SK-N-SH (cell line): ENCODE measurements around the gene GRIP2. TPM values are rescaled to one million over a fixed set of nuclear protein-coding genes. Genes with fewer than 3 reads are reported as not detected.

Source experiments
- CTCF ChIA-PET: fragments of 300-600, 350-600 bp; formaldehyde crosslinking; extraction: SDS; loops from one replicate; lab custom pipeline; 2021; lab: Yijun Ruan, JAX
- POLR2A ChIA-PET: fragments of 350-600 bp; sonication (Branson Sonifier 250); formaldehyde crosslinking; extraction: SDS; loops from one replicate; lab custom pipeline; 2020; ENCODE audit warnings: antibody characterized with exemption, inconsistent platforms; lab: Yijun Ruan, JAX
- DNase-seq: peaks from one replicate; pipeline ENCODE4 v3.0.0; 2012
- H2AFZ ChIP-seq: fragments of 200-600 bp; sonication (generic); 2 replicates; pipeline ENCODE4 v1.8.1; 2016; ENCODE audit warnings: antibody characterized with exemption, mild to moderate bottlenecking, low read depth
- H3F3A ChIP-seq: fragments of 200-600 bp; sonication (generic); replicated peaks from 2 replicates; pipeline ENCODE3; 2016; ENCODE audit warnings: antibody characterized with exemption, mild to moderate bottlenecking; ENCODE audit not compliant: insufficient read depth
- H3K27ac ChIP-seq, 2 experiments: fragments of 200-500 bp in 1 of 2; fragments of 200-600 bp in 1 of 2; sonication (Bioruptor generic) in 1 of 2; sonication (generic), shearing (Covaris generic) in 1 of 2; 2 replicates each; pipeline versions ENCODE4 v1.5.1 to v1.6.1; 2014 to 2016; ENCODE audit warnings: low read depth in 2 of 2, inconsistent platforms in 1 of 2, low read length in 1 of 2, mild to moderate bottlenecking in 1 of 2, mixed read lengths in 1 of 2
- H3K27me3 ChIP-seq: fragments of 200-600 bp; sonication (generic), shearing (Covaris generic); 2 replicates; pipeline ENCODE4 v1.6.1; 2016; ENCODE audit warnings: mixed run types; ENCODE audit not compliant: insufficient read depth
- H3K36me3 ChIP-seq, 2 experiments: fragments of 200-500 bp in 1 of 2; fragments of 200-600 bp in 1 of 2; sonication (Bioruptor generic) in 1 of 2; sonication (generic) in 1 of 2; replicated peaks in 1 of 2; 2 replicates each; pipeline versions ENCODE3 to v1.5.1; 2014 to 2016; ENCODE audit warnings: low read length in 1 of 2, mild to moderate bottlenecking in 1 of 2; ENCODE audit not compliant: insufficient read depth in 2 of 2, control insufficient read depth in 1 of 2
- H3K4me1 ChIP-seq, 2 experiments: fragments of 200-500 bp in 1 of 2; fragments of 200-600 bp in 1 of 2; sonication (Bioruptor generic) in 1 of 2; sonication (generic), shearing (Covaris generic) in 1 of 2; 2 replicates each; pipeline versions ENCODE4 v1.5.1 to v1.6.1; 2014 to 2016; ENCODE audit warnings: low read depth in 1 of 2, low read length in 1 of 2, mixed run types in 1 of 2; ENCODE audit not compliant: insufficient read depth in 2 of 2, control insufficient read depth in 1 of 2
- H3K4me2 ChIP-seq: fragments of 200-600 bp; sonication (generic), shearing (Covaris generic); 2 replicates; pipeline ENCODE4 v1.6.1; 2017; ENCODE audit warnings: mixed run types
- H3K4me3 ChIP-seq, 2 experiments: fragments of 200-500 bp in 1 of 2; fragments of 200-600 bp in 1 of 2; sonication (Bioruptor generic) in 1 of 2; sonication (generic), shearing (Covaris generic) in 1 of 2; 2 replicates each; pipeline versions ENCODE4 v1.5.1 to v1.8.1; 2014 to 2016; ENCODE audit warnings: low read depth in 2 of 2, inconsistent platforms in 1 of 2, low read length in 1 of 2, mild to moderate bottlenecking in 1 of 2, mixed read lengths in 1 of 2, moderate library complexity in 1 of 2
- H3K79me2 ChIP-seq: fragments of 200-600 bp; sonication (generic); 2 replicates; pipeline ENCODE4 v1.8.1; 2017; ENCODE audit warnings: mild to moderate bottlenecking; ENCODE audit not compliant: insufficient read depth
- H3K9ac ChIP-seq: fragments of 200-600 bp; sonication (generic); 2 replicates; pipeline ENCODE4 v1.6.1; 2017; ENCODE audit warnings: mixed run types
- H3K9me2 ChIP-seq: fragments of 200-600 bp; sonication (generic); 2 replicates; pipeline ENCODE4 v1.6.1; 2017; ENCODE audit warnings: mixed run types
- H3K9me3 ChIP-seq: fragments of 200-600 bp; sonication (generic); 2 replicates; pipeline ENCODE4 v1.6.1; 2017; ENCODE audit warnings: mixed run types, mild to moderate bottlenecking, moderate library complexity
- H4K20me1 ChIP-seq: fragments of 200-600 bp; sonication (generic); 2 replicates; pipeline ENCODE4 v1.6.1; 2017; ENCODE audit warnings: mild to moderate bottlenecking, mixed run types; ENCODE audit not compliant: insufficient read depth
- CHD2 ChIP-seq: fragments of 150-350 bp; IDR thresholded peaks from 2 replicates; pipeline ENCODE4 v1.6.1; 2018; ENCODE audit warnings: low read length; ENCODE audit not compliant: partially characterized antibody
- CTCF ChIP-seq: fragments of 200-600 bp; sonication (generic); IDR thresholded peaks from 2 replicates; pipeline ENCODE4 v1.6.1; 2017; ENCODE audit warnings: antibody characterized with exemption, mild to moderate bottlenecking, moderate library complexity
- ELF1 ChIP-seq: IDR thresholded peaks from 2 replicates; pipeline ENCODE4 v1.4.0; 2012
- EZH2phosphoT487 ChIP-seq: fragments of 200-600 bp; sonication (generic); IDR thresholded peaks from 2 replicates; pipeline ENCODE4 v1.6.1; 2017; ENCODE audit warnings: low read depth, mixed run types, mild to moderate bottlenecking, antibody characterized with exemption, moderate library complexity, borderline replicate concordance
- FOSL2 ChIP-seq: IDR thresholded peaks from 2 replicates; pipeline ENCODE4 v1.4.0; 2012; ENCODE audit warnings: low read depth, mild to moderate bottlenecking, moderate library complexity, borderline replicate concordance
- FOXJ3 ChIP-seq: sonication (generic); formaldehyde crosslinking; IDR thresholded peaks from 2 replicates; pipeline ENCODE4 v1.5.1; 2020; ENCODE audit warnings: mild to moderate bottlenecking, missing genetic modification reagents
- GABPA ChIP-seq: IDR thresholded peaks from 2 replicates; pipeline ENCODE4 v1.4.0; 2012; ENCODE audit warnings: low read depth, mild to moderate bottlenecking
- GATA2 ChIP-seq: sonication (generic); formaldehyde crosslinking; IDR thresholded peaks from 2 replicates; pipeline ENCODE4 v1.5.0; 2020; ENCODE audit warnings: mild to moderate bottlenecking, missing genetic modification reagents
- MEF2A ChIP-seq: IDR thresholded peaks from 2 replicates; pipeline ENCODE4 v1.4.0; 2012; ENCODE audit warnings: low read depth, borderline replicate concordance
- MXI1 ChIP-seq: IDR thresholded peaks from 2 replicates; pipeline ENCODE4 v1.6.1; 2012; ENCODE audit warnings: mild to moderate bottlenecking, low read depth, low read length, improper control_type of control experiment
- POLR2AphosphoS5 ChIP-seq: IDR thresholded peaks from 2 replicates; pipeline ENCODE4 v1.6.1; 2012; ENCODE audit warnings: low read depth, low read length
- RAD21 ChIP-seq: IDR thresholded peaks from 2 replicates; pipeline ENCODE4 v1.6.1; 2012; ENCODE audit warnings: mild to moderate bottlenecking, low read length
- RCOR1 ChIP-seq: fragments of 150-350 bp; IDR thresholded peaks from 2 replicates; pipeline ENCODE4 v1.6.1; 2017; ENCODE audit warnings: antibody characterized with exemption, low read length
- RXRA ChIP-seq: IDR thresholded peaks from 2 replicates; pipeline ENCODE4 v1.4.0; 2012; ENCODE audit warnings: low read depth, mild to moderate bottlenecking, borderline replicate concordance
- SIN3A ChIP-seq: IDR thresholded peaks from 2 replicates; pipeline ENCODE4 v1.6.1; 2012; ENCODE audit warnings: low read depth, mild to moderate bottlenecking, low read length, moderate library complexity, borderline replicate concordance
- TCF12 ChIP-seq: IDR thresholded peaks from 2 replicates; pipeline ENCODE4 v1.4.0; 2012
- TEAD4 ChIP-seq: IDR thresholded peaks from 2 replicates; pipeline ENCODE4 v1.4.0; 2012; ENCODE audit warnings: mild to moderate bottlenecking, borderline replicate concordance; ENCODE audit not compliant: insufficient read depth
- USF1 ChIP-seq: IDR thresholded peaks from 2 replicates; pipeline ENCODE4 v1.4.0; 2012; ENCODE audit warnings: low read depth, borderline replicate concordance
- WGBS: methylation state at CpG from one replicate; pipeline ENCODE4 v1.1.6; 2017; ENCODE audit warnings: low lambda C conversion rate; 5-methylcytosine and 5-hydroxymethylcytosine counted together
- polyA plus RNA-seq, 3 experiments: library from polyadenylated mRNA; depleted of rRNA; stranded (reverse); fragments of >200 nt; gene quantifications; 2 replicates each; pipeline ENCODE4 v1.2.3, GENCODE V29; 2012
- TF ChIP-seq, protein P1 (sequence below): fragments of 150-350 bp; IDR thresholded peaks from 2 replicates; pipeline ENCODE4 v1.6.1; 2017; ENCODE audit warnings: antibody characterized with exemption, low read length, low read depth, borderline replicate concordance
- TF ChIP-seq, protein P2 (sequence below): IDR thresholded peaks from 2 replicates; pipeline ENCODE4 v1.4.0; 2012; ENCODE audit warnings: low read depth, borderline replicate concordance

Gene GRIP2
- polyA plus RNA-seq, 1 of the 3 experiments (the other 2 are of a cell fraction), result 0.15 TPM

DNA sequence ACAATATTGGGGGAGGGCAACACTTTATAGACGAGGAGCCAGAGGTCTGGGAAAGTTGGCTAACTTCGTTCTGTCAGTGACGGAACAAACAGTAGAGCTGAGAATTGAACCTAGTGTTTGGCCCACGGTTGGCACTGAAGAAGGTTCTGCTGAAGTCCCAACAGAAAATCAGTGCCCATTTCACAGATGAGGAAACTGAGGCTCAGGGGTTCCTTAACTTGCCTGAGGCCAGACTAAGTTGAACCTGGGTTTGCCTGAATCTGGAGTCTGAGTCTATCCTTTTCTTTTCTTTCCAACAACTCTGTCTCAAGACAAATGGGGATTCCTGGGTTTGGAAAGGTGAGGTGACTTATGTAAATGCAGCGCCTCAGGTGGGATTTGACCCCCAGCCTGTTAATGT, 82.7 kb downstream of the GRIP2 start:
- WGBS, result 92% methylated on average over 5 of the region's 5 CpGs
- no peak overlapping the region; a peak in 1 of 4 replicates for H3K27ac ChIP-seq
- H3F3A ChIP-seq, result peaks cover 16% of the 10 kb centered on the region
- POLR2A ChIA-PET, result no interaction called here
- CTCF ChIA-PET, result interaction anchor here (0.9 to 8.0 kb wide), 6 partner anchors 10 to 561 kb away, joined by 3 to 51 read pairs (median 6); no protein-coding TSS in a partner anchor
- no peaks in the 10 kb centered on the region for H3K9me3 ChIP-seq
- no peaks in the 10 kb centered on the region for H3K79me2 ChIP-seq
- peaks cover 20% of the 10 kb centered on the region in 2 experiments for H3K4me1 ChIP-seq
- H3K36me3 ChIP-seq, result peaks cover 7 to 15% of the 10 kb centered on the region in 2 experiments
- no peaks in the 10 kb centered on the region for H3K27me3 ChIP-seq
- DNase-seq, result no peak
- no peak overlapping the region for H3K4me3 ChIP-seq
- H3K9me2 ChIP-seq, result no peaks in the 10 kb centered on the region
- no peak overlapping the region for H3K4me2 ChIP-seq
- no peaks in the 10 kb centered on the region; the same call in 1 of the 2 replicates for H4K20me1 ChIP-seq
- TF ChIP-seq GABPA (no peak), POLR2AphosphoS5 (no peak), EZH2phosphoT487 (no peak), TCF12 (no peak), MEF2A (no peak), FOXJ3 (CRISPR knock-in tag) (no peak), RCOR1 (no peak), SIN3A (no peak), MXI1 (no peak), USF1 (no peak), CHD2 (no peak)
- TF ChIP-seq, protein P1, sequence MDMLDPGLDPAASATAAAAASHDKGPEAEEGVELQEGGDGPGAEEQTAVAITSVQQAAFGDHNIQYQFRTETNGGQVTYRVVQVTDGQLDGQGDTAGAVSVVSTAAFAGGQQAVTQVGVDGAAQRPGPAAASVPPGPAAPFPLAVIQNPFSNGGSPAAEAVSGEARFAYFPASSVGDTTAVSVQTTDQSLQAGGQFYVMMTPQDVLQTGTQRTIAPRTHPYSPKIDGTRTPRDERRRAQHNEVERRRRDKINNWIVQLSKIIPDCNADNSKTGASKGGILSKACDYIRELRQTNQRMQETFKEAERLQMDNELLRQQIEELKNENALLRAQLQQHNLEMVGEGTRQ, result no peak
- TF ChIP-seq, protein P2, sequence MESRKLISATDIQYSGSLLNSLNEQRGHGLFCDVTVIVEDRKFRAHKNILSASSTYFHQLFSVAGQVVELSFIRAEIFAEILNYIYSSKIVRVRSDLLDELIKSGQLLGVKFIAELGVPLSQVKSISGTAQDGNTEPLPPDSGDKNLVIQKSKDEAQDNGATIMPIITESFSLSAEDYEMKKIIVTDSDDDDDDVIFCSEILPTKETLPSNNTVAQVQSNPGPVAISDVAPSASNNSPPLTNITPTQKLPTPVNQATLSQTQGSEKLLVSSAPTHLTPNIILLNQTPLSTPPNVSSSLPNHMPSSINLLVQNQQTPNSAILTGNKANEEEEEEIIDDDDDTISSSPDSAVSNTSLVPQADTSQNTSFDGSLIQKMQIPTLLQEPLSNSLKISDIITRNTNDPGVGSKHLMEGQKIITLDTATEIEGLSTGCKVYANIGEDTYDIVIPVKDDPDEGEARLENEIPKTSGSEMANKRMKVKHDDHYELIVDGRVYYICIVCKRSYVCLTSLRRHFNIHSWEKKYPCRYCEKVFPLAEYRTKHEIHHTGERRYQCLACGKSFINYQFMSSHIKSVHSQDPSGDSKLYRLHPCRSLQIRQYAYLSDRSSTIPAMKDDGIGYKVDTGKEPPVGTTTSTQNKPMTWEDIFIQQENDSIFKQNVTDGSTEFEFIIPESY, result no peak
- H2AFZ ChIP-seq, result no peak overlapping the region
- H3K9ac ChIP-seq, result no peak overlapping the region

DNA sequence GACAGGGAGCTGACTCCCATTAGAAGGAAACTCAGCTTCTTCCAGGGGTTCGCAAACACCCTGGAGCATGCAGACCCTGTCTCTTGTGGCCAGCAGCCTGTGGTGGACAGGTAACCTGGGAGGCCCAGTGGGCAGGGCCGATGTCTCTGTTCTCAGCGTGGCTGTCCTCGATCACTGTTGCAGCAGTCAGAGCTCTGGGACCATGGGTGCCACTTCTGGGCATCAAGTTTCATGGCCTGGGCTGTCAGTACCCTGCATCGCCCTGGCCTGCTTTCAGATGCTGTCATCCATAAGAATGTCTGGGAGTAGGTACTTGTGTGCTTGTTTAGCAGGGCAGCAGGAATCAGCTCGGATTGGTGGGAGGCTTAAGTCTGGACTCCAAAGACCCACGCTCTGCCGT, 83.3 kb downstream of the GRIP2 start:
- TF ChIP-seq ELF1 (no peak), RAD21 (no peak), RCOR1 (no peak), POLR2AphosphoS5 (no peak), TEAD4 (no peak), FOSL2 (no peak), RXRA (no peak), CTCF (no peak), SIN3A (no peak), GATA2 (CRISPR knock-in tag) (no peak), MXI1 (no peak), MEF2A (no peak)
- H3K27ac ChIP-seq, result no peak overlapping the region
- no peak overlapping the region for H3K4me2 ChIP-seq
- no peaks in the 10 kb centered on the region for H3K9me2 ChIP-seq
- H3K27me3 ChIP-seq, result no peaks in the 10 kb centered on the region
- H3K9me3 ChIP-seq, result no peaks in the 10 kb centered on the region
- H3K36me3 ChIP-seq, result peaks cover 7 to 9% of the 10 kb centered on the region in 2 experiments
- WGBS, result 95% methylated on average over 7 of the region's 8 CpGs
- no peak overlapping the region for H3K9ac ChIP-seq
- ChIA-PET POLR2A (interaction anchor here (0.6 kb wide), 1 partner anchor 793 kb away, joined by 3 read pairs; no protein-coding TSS in a partner anchor), CTCF (interaction anchor here (0.9 to 8.0 kb wide), 6 partner anchors 10 to 464 kb away, joined by 3 to 51 read pairs (median 10); no protein-coding TSS in a partner anchor)
- peaks cover 22% of the 10 kb centered on the region for H3F3A ChIP-seq
- peaks cover 25 to 26% of the 10 kb centered on the region in 2 experiments for H3K4me1 ChIP-seq
- no peak overlapping the region for H2AFZ ChIP-seq
- H3K79me2 ChIP-seq, result no peaks in the 10 kb centered on the region
- no peaks in the 10 kb centered on the region; the same call in 1 of the 2 replicates for H4K20me1 ChIP-seq
- no peak overlapping the region for H3K4me3 ChIP-seq
- DNase-seq, result no peak
